GM18508 (cell line): ENCODE measurements around the gene PLA2G2F.
"Not testable (repeated sequence)": the region's sequence is repeated elsewhere in the genome, so short reads cannot be mapped to it uniquely, and the experiment has no call there.

ENCODE experiments used
- ATAC-seq: cut with Tn5 transposase; IDR thresholded peaks from one replicate; pipeline ENCODE4 v1.9.1; 2021; ENCODE audit warnings: moderate number of reproducible peaks; ENCODE audit not compliant: insufficient read depth, unreplicated experiment

The PLA2G2F gene

GRCh38 chr1:20112279-20113000 is 26.7 kb upstream of the PLA2G2F start:
- no peak for ATAC-seq

GRCh38 chr1:20114021-20114648 is 25.0 kb upstream of the PLA2G2F start:
- ATAC-seq, result no peak

GRCh38 chr1:20115479-20115878 is 23.6 kb upstream of the PLA2G2F start:
- ATAC-seq, result no peak

GRCh38 chr1:20115916-20116315 is 23.2 kb upstream of the PLA2G2F start:
- no peak for ATAC-seq

- no peak for ATAC-seq
Observed at GRCh38 chr1:20117236-20117635, 21.9 kb upstream of the PLA2G2F start.

- no peak for ATAC-seq
Observed at GRCh38 chr1:20119347-20119746, 19.8 kb upstream of the PLA2G2F start, which contains the start of gene PLA2G2D. TSS of gene PLA2G2D (minus strand) at chr1:20119536. CDS start at chr1:20119498, 38 bp downstream.

- ATAC-seq, result no peak
Observed at GRCh38 chr1:20120796-20121195, 18.3 kb upstream of the PLA2G2F start.

- no peak for ATAC-seq
Observed at GRCh38 chr1:20123722-20124455, 15.2 kb upstream of the PLA2G2F start.

GRCh38 chr1:20124456-20125057 is 14.6 kb upstream of the PLA2G2F start:
- no peak for ATAC-seq

GRCh38 chr1:20125100-20125499 is 14.0 kb upstream of the PLA2G2F start:
- ATAC-seq, result no peak

- ATAC-seq, result no peak
Observed at GRCh38 chr1:20126041-20126805, 12.9 kb upstream of the PLA2G2F start.

GRCh38 chr1:20126806-20127440 is 12.2 kb upstream of the PLA2G2F start:
- ATAC-seq, result no peak

- ATAC-seq, result not testable (repeated sequence)
Observed at GRCh38 chr1:20130518-20130917, 8.6 kb upstream of the PLA2G2F start.

- ATAC-seq, result no peak
Observed at GRCh38 chr1:20134995-20135394, 4.1 kb upstream of the PLA2G2F start.

GRCh38 chr1:20136249-20136648 is 2.9 kb upstream of the PLA2G2F start:
- no peak for ATAC-seq

- ATAC-seq, result no peak
Observed at GRCh38 chr1:20137055-20137454, 2.1 kb upstream of the PLA2G2F start.

- no peak for ATAC-seq
Observed at GRCh38 chr1:20137604-20138003, 1.5 kb upstream of the PLA2G2F start.

GRCh38 chr1:20138346-20138745 is 777 bp upstream of the PLA2G2F start:
- ATAC-seq, result no peak

- no peak for ATAC-seq
Observed at GRCh38 chr1:20139776-20140612, 871 bp downstream of the PLA2G2F start.
